Liver (tissue), 9 donors: ENCODE data around the gene BNIP1. TPM values are rescaled to one million over a fixed set of nuclear protein-coding genes. Genes with fewer than 3 reads are reported as not detected.

Experiments used
- DNase-seq: peaks from one replicate; pipeline ENCODE4 v3.0.0-alpha.2; 2017; ENCODE audit warnings: low spot score
- H3K27ac ChIP-seq, 2 donors: one replicate each; pipeline ENCODE4 v1.7.0; 2013; ENCODE audit warnings: inconsistent platforms in 2 of 2, low read length in 2 of 2, control low read depth in 1 of 2, low read depth in 1 of 2, mild to moderate bottlenecking in 1 of 2
- H3K27me3 ChIP-seq, 4 donors: one replicate each; pipeline versions ENCODE4 v1.6.1 to v1.7.0; 2013; ENCODE audit warnings: low read length in 3 of 4, inconsistent platforms in 1 of 4, mild to moderate bottlenecking in 1 of 4, moderate library complexity in 1 of 4; ENCODE audit not compliant: control insufficient read depth in 4 of 4, insufficient read depth in 4 of 4
- H3K36me3 ChIP-seq, 4 donors: one replicate each; pipeline versions ENCODE4 v1.6.1 to v1.7.0; 2013; ENCODE audit warnings: low read length in 3 of 4, mild to moderate bottlenecking in 3 of 4, low read depth in 1 of 4, moderate library complexity in 1 of 4; ENCODE audit not compliant: control insufficient read depth in 4 of 4, insufficient read depth in 3 of 4
- H3K4me1 ChIP-seq, 4 donors: one replicate each; pipeline versions ENCODE4 v1.6.1 to v1.7.0; 2013; ENCODE audit warnings: low read length in 3 of 4, mild to moderate bottlenecking in 3 of 4, moderate library complexity in 1 of 4; ENCODE audit not compliant: control insufficient read depth in 4 of 4, insufficient read depth in 4 of 4
- H3K4me3 ChIP-seq, 3 donors: one replicate each; pipeline versions ENCODE4 v1.6.1 to v1.7.0; 2013; ENCODE audit warnings: low read length in 3 of 3, control low read depth in 1 of 3, low read depth in 1 of 3, mild to moderate bottlenecking in 1 of 3
- H3K9ac ChIP-seq, 2 donors: one replicate each; pipeline ENCODE4 v1.7.0; 2013; ENCODE audit warnings: low read length in 2 of 2, mild to moderate bottlenecking in 2 of 2, moderate library complexity in 2 of 2, control low read depth in 1 of 2, low read depth in 1 of 2
- H3K9me3 ChIP-seq, 4 donors: one replicate each; pipeline versions ENCODE4 v1.6.1 to v1.7.0; 2013; ENCODE audit warnings: low read length in 3 of 4; ENCODE audit not compliant: control insufficient read depth in 4 of 4
- CTCF ChIP-seq: fragments of 150-350 bp; IDR thresholded peaks from 2 replicates; pipeline ENCODE4 v1.5.1; 2017; ENCODE audit warnings: improper control_type of control experiment, low read depth, low read length; ENCODE audit not compliant: missing input control
- EGR1 ChIP-seq, 2 donors: IDR thresholded peaks; 2 replicates each; pipeline ENCODE4 v1.6.1; 2016 to 2018; ENCODE audit warnings: antibody characterized with exemption in 2 of 2, low read depth in 2 of 2
- FOXA1 ChIP-seq: IDR thresholded peaks from 2 replicates; pipeline ENCODE4 v1.6.1; 2016; ENCODE audit warnings: antibody characterized with exemption
- FOXA2 ChIP-seq: IDR thresholded peaks from 2 replicates; pipeline ENCODE4 v1.6.1; 2016; ENCODE audit warnings: antibody characterized with exemption
- GABPA ChIP-seq, 2 donors: IDR thresholded peaks in 1 of 2; conservative IDR thresholded peaks in 1 of 2; 2 replicates each; pipeline ENCODE4 v1.6.1; 2016; ENCODE audit warnings: antibody characterized with exemption in 2 of 2, mild to moderate bottlenecking in 1 of 2, moderate library complexity in 1 of 2
- HNF4A ChIP-seq, 2 donors: conservative IDR thresholded peaks; 2 replicates each; pipeline ENCODE4 v1.6.1; 2016; ENCODE audit warnings: antibody characterized with exemption in 2 of 2, mild to moderate bottlenecking in 2 of 2
- JUND ChIP-seq, 2 donors: IDR thresholded peaks; 2 replicates each; pipeline ENCODE4 v1.6.1; 2016; ENCODE audit warnings: antibody characterized with exemption in 2 of 2
- NR2F2 ChIP-seq: IDR thresholded peaks from 2 replicates; pipeline ENCODE4 v1.6.1; 2016; ENCODE audit warnings: antibody characterized with exemption
- RAD21 ChIP-seq, 2 donors: IDR thresholded peaks; 2 replicates each; pipeline ENCODE4 v1.6.1; 2016; ENCODE audit warnings: antibody characterized with exemption in 2 of 2, mild to moderate bottlenecking in 2 of 2
- RXRA ChIP-seq, 2 donors: IDR thresholded peaks; 2 replicates each; pipeline ENCODE4 v1.6.1; 2017 to 2018; ENCODE audit warnings: antibody characterized with exemption in 2 of 2, mild to moderate bottlenecking in 1 of 2
- SP1 ChIP-seq: IDR thresholded peaks from 2 replicates; pipeline ENCODE4 v1.6.1; 2018; ENCODE audit warnings: antibody characterized with exemption, mild to moderate bottlenecking
- TAF1 ChIP-seq: conservative IDR thresholded peaks from 2 replicates; pipeline ENCODE4 v1.6.1; 2016; ENCODE audit warnings: antibody characterized with exemption, mild to moderate bottlenecking
- YY1 ChIP-seq: IDR thresholded peaks from 2 replicates; pipeline ENCODE4 v1.6.1; 2016; ENCODE audit warnings: antibody characterized with exemption, mild to moderate bottlenecking
- WGBS: extraction: QIAGEN DNeasy Blood & Tissue Kit; methylation state at CpG from one replicate; pipeline ENCODE4 v1.1.7; 2013; 5-methylcytosine and 5-hydroxymethylcytosine counted together
- polyA plus RNA-seq, 2 donors: library from polyadenylated mRNA; stranded (reverse) in 1 of 2; unstranded in 1 of 2; fragments of 200-250 nt in 1 of 2; fragments of >200 nt in 1 of 2; fragmentation: Nextera tagmentation in 1 of 2; extraction: Ambion mirVana in 1 of 2; gene quantifications; one replicate each; pipeline versions ENCODE4 v1.2.1 to v1.2.3, GENCODE V29; 2013 to 2015
- total RNA-seq, 2 donors: library from RNA; depleted of rRNA; stranded (reverse); fragments of >200 nt; gene quantifications; one replicate each; pipeline ENCODE4 v1.2.3, GENCODE V29; 2014
- TF ChIP-seq, protein P1 (sequence below): IDR thresholded peaks from 2 replicates; pipeline ENCODE4 v1.6.1; 2016; ENCODE audit warnings: antibody characterized with exemption
- TF ChIP-seq, protein P2 (sequence below): IDR thresholded peaks from 2 replicates; pipeline ENCODE4 v1.6.1; 2016; ENCODE audit warnings: antibody characterized with exemption, mild to moderate bottlenecking
- TF ChIP-seq, protein P3 (sequence below): IDR thresholded peaks from 2 replicates; pipeline ENCODE4 v1.6.1; 2016; ENCODE audit warnings: antibody characterized with exemption
- TF ChIP-seq, protein P4 (sequence below): IDR thresholded peaks from 2 replicates; pipeline ENCODE4 v1.6.1; 2016; ENCODE audit warnings: antibody characterized with exemption
- donor health status: healthy.
- donor health status: healthy.
- donor health status: healthy.
- donor health status: healthy.
- donor health status: healthy.

Gene BNIP1
- total and polyA plus RNA-seq, 4 donors: 4.8 to 6.9 (median 5.3) TPM

GRCh38 chr5:173098787-173099186 lies 45.5 kb upstream of the BNIP1 start:
- H3K4me3 ChIP-seq: no peak overlapping the region
- no peak for DNase-seq
- no peaks in the 10 kb centered on the region for H3K27me3 ChIP-seq
- H3K9ac ChIP-seq: no peak overlapping the region
- H3K9me3 ChIP-seq: no peaks in the 10 kb centered on the region
- TF ChIP-seq RAD21 (IDR thresholded peaks at IDR 0.05) (no peak), EGR1 (IDR thresholded peaks at IDR 0.05; ENCODE audit: low read depth in 2 of 2) (no peak), GABPA (IDR thresholded peaks at IDR 0.05 in 1 of 2, conservative IDR thresholded peaks at IDR 0.05 in 1 of 2) (no peak), TAF1 (no peak), CTCF (no peak), SP1 (no peak), FOXA2 (no peak), FOXA1 (no peak), HNF4A (conservative IDR thresholded peaks at IDR 0.05) (no peak)
- TF ChIP-seq, protein P1, sequence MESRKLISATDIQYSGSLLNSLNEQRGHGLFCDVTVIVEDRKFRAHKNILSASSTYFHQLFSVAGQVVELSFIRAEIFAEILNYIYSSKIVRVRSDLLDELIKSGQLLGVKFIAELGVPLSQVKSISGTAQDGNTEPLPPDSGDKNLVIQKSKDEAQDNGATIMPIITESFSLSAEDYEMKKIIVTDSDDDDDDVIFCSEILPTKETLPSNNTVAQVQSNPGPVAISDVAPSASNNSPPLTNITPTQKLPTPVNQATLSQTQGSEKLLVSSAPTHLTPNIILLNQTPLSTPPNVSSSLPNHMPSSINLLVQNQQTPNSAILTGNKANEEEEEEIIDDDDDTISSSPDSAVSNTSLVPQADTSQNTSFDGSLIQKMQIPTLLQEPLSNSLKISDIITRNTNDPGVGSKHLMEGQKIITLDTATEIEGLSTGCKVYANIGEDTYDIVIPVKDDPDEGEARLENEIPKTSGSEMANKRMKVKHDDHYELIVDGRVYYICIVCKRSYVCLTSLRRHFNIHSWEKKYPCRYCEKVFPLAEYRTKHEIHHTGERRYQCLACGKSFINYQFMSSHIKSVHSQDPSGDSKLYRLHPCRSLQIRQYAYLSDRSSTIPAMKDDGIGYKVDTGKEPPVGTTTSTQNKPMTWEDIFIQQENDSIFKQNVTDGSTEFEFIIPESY: no peak
- TF ChIP-seq, protein P2, sequence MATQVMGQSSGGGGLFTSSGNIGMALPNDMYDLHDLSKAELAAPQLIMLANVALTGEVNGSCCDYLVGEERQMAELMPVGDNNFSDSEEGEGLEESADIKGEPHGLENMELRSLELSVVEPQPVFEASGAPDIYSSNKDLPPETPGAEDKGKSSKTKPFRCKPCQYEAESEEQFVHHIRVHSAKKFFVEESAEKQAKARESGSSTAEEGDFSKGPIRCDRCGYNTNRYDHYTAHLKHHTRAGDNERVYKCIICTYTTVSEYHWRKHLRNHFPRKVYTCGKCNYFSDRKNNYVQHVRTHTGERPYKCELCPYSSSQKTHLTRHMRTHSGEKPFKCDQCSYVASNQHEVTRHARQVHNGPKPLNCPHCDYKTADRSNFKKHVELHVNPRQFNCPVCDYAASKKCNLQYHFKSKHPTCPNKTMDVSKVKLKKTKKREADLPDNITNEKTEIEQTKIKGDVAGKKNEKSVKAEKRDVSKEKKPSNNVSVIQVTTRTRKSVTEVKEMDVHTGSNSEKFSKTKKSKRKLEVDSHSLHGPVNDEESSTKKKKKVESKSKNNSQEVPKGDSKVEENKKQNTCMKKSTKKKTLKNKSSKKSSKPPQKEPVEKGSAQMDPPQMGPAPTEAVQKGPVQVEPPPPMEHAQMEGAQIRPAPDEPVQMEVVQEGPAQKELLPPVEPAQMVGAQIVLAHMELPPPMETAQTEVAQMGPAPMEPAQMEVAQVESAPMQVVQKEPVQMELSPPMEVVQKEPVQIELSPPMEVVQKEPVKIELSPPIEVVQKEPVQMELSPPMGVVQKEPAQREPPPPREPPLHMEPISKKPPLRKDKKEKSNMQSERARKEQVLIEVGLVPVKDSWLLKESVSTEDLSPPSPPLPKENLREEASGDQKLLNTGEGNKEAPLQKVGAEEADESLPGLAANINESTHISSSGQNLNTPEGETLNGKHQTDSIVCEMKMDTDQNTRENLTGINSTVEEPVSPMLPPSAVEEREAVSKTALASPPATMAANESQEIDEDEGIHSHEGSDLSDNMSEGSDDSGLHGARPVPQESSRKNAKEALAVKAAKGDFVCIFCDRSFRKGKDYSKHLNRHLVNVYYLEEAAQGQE: no peak
- TF ChIP-seq, protein P3, sequence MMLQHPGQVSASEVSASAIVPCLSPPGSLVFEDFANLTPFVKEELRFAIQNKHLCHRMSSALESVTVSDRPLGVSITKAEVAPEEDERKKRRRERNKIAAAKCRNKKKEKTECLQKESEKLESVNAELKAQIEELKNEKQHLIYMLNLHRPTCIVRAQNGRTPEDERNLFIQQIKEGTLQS: no peak
- H3K4me1 ChIP-seq: peaks cover 0 to 5% (median 0%) of the 10 kb centered on the region in 4 donors
- H3K27ac ChIP-seq: no peak overlapping the region
- peaks cover 1 to 4% (median 3%) of the 10 kb centered on the region in 4 donors for H3K36me3 ChIP-seq

- WGBS: 90% methylated on average over 1 of the region's 1 CpG
- H3K36me3 ChIP-seq: peaks cover 1 to 4% (median 3%) of the 10 kb centered on the region in 4 donors
- no peak for DNase-seq
- no peak overlapping the region for H3K9ac ChIP-seq
- H3K4me3 ChIP-seq: no peak overlapping the region
- no peak overlapping the region for H3K27ac ChIP-seq
- no peaks in the 10 kb centered on the region for H3K4me1 ChIP-seq
- no peaks in the 10 kb centered on the region for H3K27me3 ChIP-seq
- no peaks in the 10 kb centered on the region for H3K9me3 ChIP-seq
- TF ChIP-seq FOXA2: no peak
- TF ChIP-seq, protein P3: no peak
- no peak for TF ChIP-seq FOXA1
- TF ChIP-seq JUND (IDR thresholded peaks at IDR 0.05): no peak
- TF ChIP-seq YY1: no peak
- TF ChIP-seq, protein P4, sequence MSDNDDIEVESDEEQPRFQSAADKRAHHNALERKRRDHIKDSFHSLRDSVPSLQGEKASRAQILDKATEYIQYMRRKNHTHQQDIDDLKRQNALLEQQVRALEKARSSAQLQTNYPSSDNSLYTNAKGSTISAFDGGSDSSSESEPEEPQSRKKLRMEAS: no peak
- TF ChIP-seq, protein P2: no peak
- TF ChIP-seq GABPA (IDR thresholded peaks at IDR 0.05 in 1 of 2, conservative IDR thresholded peaks at IDR 0.05 in 1 of 2): no peak
- no peak for TF ChIP-seq RXRA (IDR thresholded peaks at IDR 0.05)
- TF ChIP-seq NR2F2: no peak
- TF ChIP-seq SP1: no peak
- TF ChIP-seq CTCF: no peak
- no peak for TF ChIP-seq HNF4A (conservative IDR thresholded peaks at IDR 0.05)
- no peak for TF ChIP-seq EGR1 (IDR thresholded peaks at IDR 0.05; ENCODE audit: low read depth in 2 of 2)
- TF ChIP-seq RAD21 (IDR thresholded peaks at IDR 0.05): no peak
- no peak for TF ChIP-seq TAF1
Observed at GRCh38 chr5:173099461-173099860, 44.9 kb upstream of the BNIP1 start.
